ENCODE results near the gene WDCP.

- TF ChIP-seq EZH2phosphoT487 (IDR thresholded peaks at IDR 0.05; ENCODE audit: borderline replicate concordance, low read length) (no peak), CTCF (IDR thresholded peaks at IDR 0.05; ENCODE audit: low read depth, low read length, poor library complexity, severe bottlenecking) (no peak)
Measured at GRCh38 chr2:24065341-24065740, 18.1 kb upstream of the WDCP start.

All from DOHH2 (cell line).